Epidermal melanocyte (primary cell): ENCODE data around the gene PARD6G.

ENCODE experiments used
- DNase-seq: peaks from one replicate; pipeline ENCODE4 v3.0.0; 2011; ENCODE audit warnings: low spot score; ENCODE audit not compliant: insufficient read length

PARD6G gene

GRCh38 chr18:80147418-80148325 is 99.6 kb downstream of the PARD6G start:
- peak; percentile 82 for DNase-seq

GRCh38 chr18:80147037-80147417 is 100.3 kb downstream of the PARD6G start:
- DNase-seq: no peak

- DNase-seq: no peak
Measured at GRCh38 chr18:80145196-80145804, 102.0 kb downstream of the PARD6G start.

GRCh38 chr18:80143881-80144280 is 103.4 kb downstream of the PARD6G start:
- DNase-seq: no peak

- DNase-seq: no peak
Measured at GRCh38 chr18:80140455-80140985, 106.8 kb downstream of the PARD6G start.

GRCh38 chr18:80137976-80138375 is 109.3 kb downstream of the PARD6G start:
- DNase-seq: no peak

- DNase-seq: no peak
Measured at GRCh38 chr18:80137137-80137536, 110.2 kb downstream of the PARD6G start.

- no peak for DNase-seq
Measured at GRCh38 chr18:80136679-80137078, 110.6 kb downstream of the PARD6G start.

- DNase-seq: no peak
Measured at GRCh38 chr18:80135136-80135535, 112.2 kb downstream of the PARD6G start.

- DNase-seq: no peak
Measured at GRCh38 chr18:80133124-80133523, 114.2 kb downstream of the PARD6G start.

- no peak for DNase-seq
Measured at GRCh38 chr18:80132180-80132812, 115.0 kb downstream of the PARD6G start.

- DNase-seq: no peak
Measured at GRCh38 chr18:80130555-80130954, 116.8 kb downstream of the PARD6G start.

- DNase-seq: no peak
Measured at GRCh38 chr18:80129672-80130367, 117.5 kb downstream of the PARD6G start.

GRCh38 chr18:80127635-80128034 is 119.7 kb downstream of the PARD6G start:
- no peak for DNase-seq

GRCh38 chr18:80126797-80127196 is 120.5 kb downstream of the PARD6G start:
- DNase-seq: no peak

- DNase-seq: no peak
Measured at GRCh38 chr18:80124131-80124530, 123.2 kb downstream of the PARD6G start.

GRCh38 chr18:80120932-80121331 is 126.4 kb downstream of the PARD6G start:
- DNase-seq: no peak

- DNase-seq: no peak
Measured at GRCh38 chr18:80119111-80119510, 128.2 kb downstream of the PARD6G start.

GRCh38 chr18:80115035-80115434 is 132.3 kb downstream of the PARD6G start:
- DNase-seq: no peak

- no peak for DNase-seq
Measured at GRCh38 chr18:80112624-80113248, 134.6 kb downstream of the PARD6G start.

GRCh38 chr18:80109676-80110078 is 137.6 kb downstream of the PARD6G start:
- no peak for DNase-seq
